Aorta (tissue), 5 donors: ENCODE measurements around the gene PEX11B. TPM values are rescaled to one million over a fixed set of nuclear protein-coding genes. Genes with fewer than 3 reads are reported as not detected.
"Not testable (repeated sequence)": the region's sequence is repeated elsewhere in the genome, so short reads cannot be mapped to it uniquely, and the experiment has no call there.

Experiments
- ATAC-seq: fragments of 200-7000 bp; cut with Tn5 transposase; one replicate; pipeline ENCODE4 v1.9.1; 2022; ENCODE audit warnings: moderate library complexity; ENCODE audit not compliant: low FRiP score
- DNase-seq, 2 donors: peaks; one replicate each; pipeline ENCODE4 v3.0.0-alpha.2; 2020
- H3K27ac ChIP-seq, 2 donors: one replicate each; pipeline ENCODE4 v1.5.1; 2013; ENCODE audit warnings: low read length in 2 of 2, mild to moderate bottlenecking in 2 of 2, moderate library complexity in 2 of 2, control low read depth in 1 of 2, inconsistent platforms in 1 of 2, low read depth in 1 of 2
- H3K27me3 ChIP-seq, 2 donors: one replicate each; pipeline ENCODE4 v1.6.1; 2013; ENCODE audit warnings: control low read depth in 1 of 2, low read length in 1 of 2, mild to moderate bottlenecking in 1 of 2, moderate library complexity in 1 of 2; ENCODE audit not compliant: insufficient read depth in 2 of 2, control insufficient read depth in 1 of 2
- H3K36me3 ChIP-seq, 2 donors: one replicate each; pipeline ENCODE4 v1.6.1; 2013; ENCODE audit warnings: control low read depth in 1 of 2, low read length in 1 of 2, mild to moderate bottlenecking in 1 of 2; ENCODE audit not compliant: insufficient read depth in 2 of 2, control insufficient read depth in 1 of 2
- H3K4me1 ChIP-seq, 2 donors: one replicate each; pipeline ENCODE4 v1.6.1; 2013; ENCODE audit warnings: low read length in 2 of 2, control low read depth in 1 of 2, mild to moderate bottlenecking in 1 of 2, moderate library complexity in 1 of 2; ENCODE audit not compliant: insufficient read depth in 2 of 2, control insufficient read depth in 1 of 2
- H3K4me3 ChIP-seq, 2 donors: one replicate each; pipeline ENCODE4 v1.5.1; 2013; ENCODE audit warnings: low read length in 2 of 2, control low read depth in 1 of 2, mild to moderate bottlenecking in 1 of 2
- H3K9me3 ChIP-seq: one replicate; pipeline ENCODE4 v1.6.1; 2013; ENCODE audit warnings: mild to moderate bottlenecking, low read length; ENCODE audit not compliant: control insufficient read depth
- WGBS, 2 donors: extraction: QIAGEN DNeasy Blood & Tissue Kit; methylation state at CpG; one replicate each; pipeline ENCODE4 v1.1.7; 2013; 5-methylcytosine and 5-hydroxymethylcytosine counted together
- intact Hi-C, 2 donors: fragments of 100-400 bp; cut with DNase I; formaldehyde crosslinking; loops; one replicate each; pipeline versions ENCODE4 v1.14.2 to v1.15.0; 2022
- polyA plus RNA-seq, 2 donors: library from polyadenylated mRNA; stranded (reverse); fragments of 200-250 nt; gene quantifications; one replicate each; pipeline ENCODE4 v1.2.3, GENCODE V29; 2013
- total RNA-seq, 2 donors: library from RNA; stranded (reverse); fragmentation: NEBNext Ultra II Directional; extraction: Animal tissue kit (Norgen Biotek cat#: 25700); gene quantifications; one replicate each; pipeline ENCODE4 v1.2.1, GENCODE V29; 2021
- donor health status: healthy with polysubstance abuse.
- donor health status: Bipolar disorder and iron deficiency.
- donor health status: DM: no; HTN: no; CAD: no.
- donor health status: DM: no; HTN: no; CAD: no.
- donor health status: DM: yes; HTN: yes; CAD: no.

Gene PEX11B
- total and polyA plus RNA-seq, 4 donors: 10.0 to 20.6 (median 16.6) TPM

DNA sequence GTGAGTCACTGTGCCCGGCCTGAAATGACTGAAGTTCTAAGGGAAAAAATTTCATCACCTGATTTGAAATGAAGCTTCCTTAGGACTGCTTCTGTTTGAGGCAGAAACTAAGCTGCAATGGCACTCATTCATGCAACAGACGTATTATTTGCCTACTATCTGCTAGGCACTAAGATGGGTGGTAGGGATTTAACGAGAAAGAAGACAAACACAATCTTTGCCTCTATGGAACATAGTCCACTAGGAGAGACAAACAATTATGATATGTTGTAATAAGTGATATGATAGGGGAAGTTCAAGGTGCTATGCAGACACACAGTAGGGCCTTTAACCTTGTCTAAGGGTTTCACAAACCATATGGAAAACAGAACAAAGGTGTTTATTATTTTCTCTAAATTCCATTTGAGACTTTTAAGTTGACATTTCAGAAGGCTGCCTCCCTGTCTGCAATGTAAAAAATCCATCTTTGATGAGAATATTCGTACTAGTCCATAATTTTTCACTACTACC, 28.0 kb upstream of the PEX11B start:
- intact Hi-C loops: no loop called here
- H3K27me3 ChIP-seq: no peaks in the 10 kb centered on the region
- no peak overlapping the region for H3K4me3 ChIP-seq
- no peak for ATAC-seq
- H3K4me1 ChIP-seq: peaks cover 0 to 2% of the 10 kb centered on the region in 2 donors
- 89 to 90% methylated on average over 4 of the region's 4 CpGs for WGBS, 2 donors
- no peak for DNase-seq
- peaks cover 2 to 4% of the 10 kb centered on the region in 2 donors for H3K36me3 ChIP-seq
- no peak overlapping the region for H3K27ac ChIP-seq
- no peaks in the 10 kb centered on the region for H3K9me3 ChIP-seq

DNA sequence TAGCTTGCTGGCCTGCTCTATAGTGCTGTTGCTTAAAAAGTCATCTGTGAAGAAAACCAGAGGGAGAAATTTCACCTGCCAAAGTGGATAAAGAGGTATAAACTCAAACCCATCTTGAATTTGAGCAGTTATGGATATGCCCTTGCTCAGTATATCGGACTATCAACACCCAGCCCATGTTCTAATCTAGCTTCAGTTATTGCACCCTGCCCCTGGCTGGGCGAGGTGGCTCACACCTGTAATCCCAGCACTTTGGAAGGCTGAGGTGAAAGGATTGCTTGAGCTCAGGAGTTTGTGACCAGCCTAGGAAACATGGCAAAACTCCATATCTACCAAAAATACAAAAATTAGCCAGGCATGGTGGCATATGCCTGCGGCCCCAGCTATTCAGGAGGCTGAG, 26.0 kb upstream of the PEX11B start:
- intact Hi-C loops: no loop called here
- Histone ChIP-seq H3K4me3 (no peak overlapping the region), H3K36me3 (peaks cover 2 to 4% of the 10 kb centered on the region in 2 donors), H3K27ac (no peak overlapping the region), H3K9me3 (no peaks in the 10 kb centered on the region), H3K4me1 (no peaks in the 10 kb centered on the region), H3K27me3 (no peaks in the 10 kb centered on the region)
- no peak for DNase-seq
- 80 to 97% methylated on average over 3 of the region's 3 CpGs for WGBS, 2 donors
- no peak for ATAC-seq

DNA sequence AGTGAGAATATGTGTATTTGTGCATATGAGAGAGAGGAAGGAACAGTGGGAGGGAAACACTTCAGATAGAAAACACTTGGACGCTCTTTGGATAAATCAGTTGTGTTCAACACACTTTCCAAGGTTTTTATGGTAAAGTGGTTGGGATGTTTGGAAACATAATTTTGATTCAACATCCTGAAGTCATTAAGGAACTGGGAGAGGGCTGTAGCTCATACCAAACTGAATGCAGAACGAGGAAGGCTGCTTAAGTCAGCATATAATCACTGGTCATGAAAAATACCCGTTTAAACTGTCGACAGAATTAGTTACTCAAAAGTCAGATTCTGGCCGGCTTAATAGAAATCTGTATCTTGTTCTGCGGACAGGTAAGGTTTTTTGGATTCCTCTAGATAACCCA, 24.4 kb upstream of the PEX11B start:
- no peak for DNase-seq
- H3K4me1 ChIP-seq: no peaks in the 10 kb centered on the region
- no peak overlapping the region for H3K4me3 ChIP-seq
- ATAC-seq: no peak
- peaks cover 2 to 4% of the 10 kb centered on the region in 2 donors for H3K36me3 ChIP-seq
- WGBS, 2 donors: 76 to 78% methylated on average over 6 of the region's 6 CpGs
- intact Hi-C loops: no loop called here
- no peak overlapping the region for H3K27ac ChIP-seq
- H3K27me3 ChIP-seq: no peaks in the 10 kb centered on the region
- no peaks in the 10 kb centered on the region for H3K9me3 ChIP-seq

DNA sequence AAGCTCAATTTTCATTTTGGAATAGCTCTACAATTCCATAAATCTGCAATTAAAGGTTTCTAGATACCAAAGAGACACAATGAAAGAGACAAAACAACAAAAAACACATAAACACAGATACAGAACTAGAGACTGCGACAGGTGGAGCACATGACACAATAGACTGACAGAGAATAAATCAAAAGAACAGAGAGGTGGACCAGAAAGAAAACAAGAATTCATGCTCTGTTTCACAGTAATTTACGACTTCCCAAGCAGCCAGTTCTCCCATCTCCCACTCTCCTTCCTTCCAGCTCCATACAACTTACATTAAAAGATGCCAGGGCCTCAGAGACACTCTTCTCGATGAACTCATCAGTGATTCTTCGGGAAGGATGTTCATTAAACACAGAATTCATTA, 23.9 kb upstream of the PEX11B start:
- H3K27ac ChIP-seq: no peak overlapping the region
- WGBS, 2 donors: 83 to 85% methylated on average over 4 of the region's 4 CpGs
- DNase-seq (no peak), ATAC-seq (no peak)
- H3K36me3 ChIP-seq: peaks cover 2 to 4% of the 10 kb centered on the region in 2 donors
- H3K4me3 ChIP-seq: no peak overlapping the region
- H3K9me3 ChIP-seq: no peaks in the 10 kb centered on the region
- intact Hi-C loops: no loop called here
- H3K27me3 ChIP-seq: no peaks in the 10 kb centered on the region
- H3K4me1 ChIP-seq: no peaks in the 10 kb centered on the region

- Histone ChIP-seq H3K4me3 (no peak overlapping the region), H3K27ac (no peak overlapping the region), H3K9me3 (no peaks in the 10 kb centered on the region), H3K36me3 (peaks cover 0 to 5% of the 10 kb centered on the region in 2 donors), H3K27me3 (no peaks in the 10 kb centered on the region), H3K4me1 (no peaks in the 10 kb centered on the region)
- no peak for ATAC-seq
- no peak for DNase-seq
- 84 to 94% methylated on average over 1 of the region's 1 CpG for WGBS, 2 donors
- intact Hi-C loops: no loop called here
Measured at GRCh38 chr1:145937436-145937835, 18.9 kb upstream of the PEX11B start.

GRCh38 chr1:145936247-145936646, 17.7 kb upstream of the PEX11B start:
- Histone ChIP-seq H3K27me3 (no peaks in the 10 kb centered on the region), H3K4me1 (no peaks in the 10 kb centered on the region), H3K27ac (no peak overlapping the region), H3K36me3 (peaks cover 0 to 5% of the 10 kb centered on the region in 2 donors), H3K9me3 (no peaks in the 10 kb centered on the region), H3K4me3 (no peak overlapping the region)
- 78 to 81% methylated on average over 8 of the region's 8 CpGs for WGBS, 2 donors
- DNase-seq (no peak), ATAC-seq (no peak)
- intact Hi-C loops: no loop called here

- Histone ChIP-seq H3K36me3 (peaks cover 0 to 5% of the 10 kb centered on the region in 2 donors), H3K27ac (no peak overlapping the region), H3K27me3 (no peaks in the 10 kb centered on the region), H3K4me3 (no peak overlapping the region), H3K9me3 (no peaks in the 10 kb centered on the region), H3K4me1 (no peaks in the 10 kb centered on the region)
- no peak for ATAC-seq
- intact Hi-C loops: no loop called here
- DNase-seq: no peak
Measured at GRCh38 chr1:145935708-145936107, 17.2 kb upstream of the PEX11B start.

- ATAC-seq, H3K36me3 ChIP-seq, H3K9me3 ChIP-seq, H3K4me1 ChIP-seq, H3K27ac ChIP-seq, intact Hi-C loops, DNase-seq, H3K4me3 ChIP-seq, H3K27me3 ChIP-seq: not testable (repeated sequence)
- WGBS, 2 donors: 53% methylated on average over 9 of the region's 9 CpGs
Measured at GRCh38 chr1:145932522-145933009, 14.0 kb upstream of the PEX11B start.

GRCh38 chr1:145927916-145928643, 9.6 kb upstream of the PEX11B start:
- Histone ChIP-seq H3K27me3 (no peaks in the 10 kb centered on the region), H3K27ac (peak overlapping the region; percentile 30 to 77), H3K4me3 (peak overlapping the region; percentile 35 to 72), H3K4me1 (no peaks in the 10 kb centered on the region), H3K9me3 (no peaks in the 10 kb centered on the region), H3K36me3 (peaks cover 0 to 1% of the 10 kb centered on the region in 2 donors)
- intact Hi-C loops: loop anchor here (2.0 kb wide), 2 partner anchors 29 to 35 kb away; no protein-coding TSS in a partner anchor
- no peak for DNase-seq
- no peak for ATAC-seq
- WGBS, 2 donors: 67 to 68% methylated on average over 20 of the region's 20 CpGs
